A204.1 (cell line): ENCODE measurements around the gene COL23A1.

ENCODE experiments used
- FAIRE-seq: peaks from 2 replicates; lab custom pipeline; 2012; peaks lifted over from hg19 to GRCh38; lab: Jason Lieb, UNC

The COL23A1 gene

GRCh38 chr5:178458140-178458539 is 132.1 kb downstream of the COL23A1 start:
- no peak for FAIRE-seq

GRCh38 chr5:178457471-178457870 is 132.7 kb downstream of the COL23A1 start:
- FAIRE-seq, result no peak

GRCh38 chr5:178455480-178455835 is 134.7 kb downstream of the COL23A1 start:
- FAIRE-seq, result no peak

- FAIRE-seq, result no peak
Measured at GRCh38 chr5:178454821-178455479, 135.2 kb downstream of the COL23A1 start.

GRCh38 chr5:178454303-178454702 is 135.9 kb downstream of the COL23A1 start:
- no peak for FAIRE-seq

GRCh38 chr5:178453224-178453623 is 137.0 kb downstream of the COL23A1 start:
- no peak for FAIRE-seq

- FAIRE-seq, result no peak
Measured at GRCh38 chr5:178450121-178451028, 139.8 kb downstream of the COL23A1 start.

GRCh38 chr5:178449163-178450070 is 140.8 kb downstream of the COL23A1 start:
- FAIRE-seq, result no peak

- FAIRE-seq, result no peak
Measured at GRCh38 chr5:178445534-178445933, 144.7 kb downstream of the COL23A1 start.

GRCh38 chr5:178442405-178443257 is 147.6 kb downstream of the COL23A1 start:
- no peak for FAIRE-seq

- no peak for FAIRE-seq
Measured at GRCh38 chr5:178441486-178442270, 148.5 kb downstream of the COL23A1 start.

- no peak for FAIRE-seq
Measured at GRCh38 chr5:178440181-178440580, 150.0 kb downstream of the COL23A1 start.

- FAIRE-seq, result no peak
Measured at GRCh38 chr5:178439493-178440180, 150.6 kb downstream of the COL23A1 start.

- FAIRE-seq, result no peak
Measured at GRCh38 chr5:178438796-178439195, 151.4 kb downstream of the COL23A1 start.

- FAIRE-seq, result no peak
Measured at GRCh38 chr5:178437386-178438075, 152.7 kb downstream of the COL23A1 start.

- FAIRE-seq, result no peak
Measured at GRCh38 chr5:178436326-178436940, 153.8 kb downstream of the COL23A1 start.

- no peak for FAIRE-seq
Measured at GRCh38 chr5:178435321-178436238, 154.6 kb downstream of the COL23A1 start.

- no peak for FAIRE-seq
Measured at GRCh38 chr5:178434851-178435250, 155.3 kb downstream of the COL23A1 start.
